GM23248 (cell line): ENCODE data around the gene EXOSC5.

Experiments
- EZH2 ChIP-seq: fragments of 200-600 bp; sonication (generic); IDR thresholded peaks from 2 replicates; pipeline ENCODE4 v1.6.1; 2018; ENCODE audit warnings: antibody characterized with exemption, mild to moderate bottlenecking; ENCODE audit not compliant: insufficient read depth, poor library complexity, severe bottlenecking
- EZH2phosphoT487 ChIP-seq: fragments of 200-600 bp; sonication (generic); IDR thresholded peaks from 2 replicates; pipeline ENCODE4 v1.6.1; 2018; ENCODE audit warnings: antibody characterized with exemption, moderate library complexity, mild to moderate bottlenecking, low read depth; ENCODE audit not compliant: insufficient read depth

DNA sequence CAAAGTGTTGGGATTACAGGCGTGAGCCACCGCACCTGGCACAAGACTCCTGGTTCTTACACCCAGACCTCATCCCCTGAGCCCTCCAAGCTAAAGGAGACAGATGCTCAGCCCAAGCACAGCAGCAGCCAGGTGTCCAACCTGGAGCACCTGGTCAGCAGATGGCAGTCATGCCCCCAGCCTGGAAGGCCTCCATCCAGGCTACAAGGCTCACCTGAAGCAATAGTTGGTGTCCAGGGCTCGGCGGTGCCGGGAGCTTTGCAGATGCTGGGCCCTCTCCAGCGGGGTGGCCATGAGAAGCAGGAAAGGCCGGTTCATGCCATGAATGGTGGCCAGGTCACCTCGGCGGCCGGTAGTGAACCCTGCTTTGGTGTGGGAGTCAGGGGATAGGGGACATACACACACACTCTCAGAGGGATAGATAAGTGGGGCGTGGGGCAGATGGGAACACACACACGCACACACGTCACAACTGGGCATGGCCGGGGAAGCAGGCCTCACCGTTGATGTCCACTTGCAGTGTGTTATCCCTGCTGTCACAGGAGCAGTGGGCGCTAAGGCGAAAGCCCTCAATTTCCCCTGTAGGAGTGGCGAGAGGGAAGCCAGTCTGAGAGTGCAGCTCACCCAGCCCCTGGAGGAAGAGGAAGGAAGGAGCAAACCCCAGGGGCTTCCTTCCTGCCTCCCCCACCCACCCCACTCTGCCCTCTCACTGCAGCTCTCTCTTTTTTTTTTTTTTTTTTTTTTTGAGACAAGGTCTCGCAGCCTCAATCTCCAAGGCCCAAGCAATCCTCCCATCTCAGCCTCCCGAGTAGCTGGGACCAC is 55.3 kb downstream of the EXOSC5 start:
- TF ChIP-seq EZH2phosphoT487, result no peak
- no peak for TF ChIP-seq EZH2
